Measurements from ENCODE around the gene SPAG4.

- no peak for TF ChIP-seq POLR2A (IDR thresholded peaks at IDR 0.05)
- TF ChIP-seq POLR2AphosphoS5 (IDR thresholded peaks at IDR 0.05) = peak in 2 of 3 donors; percentile 17 to 31
- TF ChIP-seq, protein P1, sequence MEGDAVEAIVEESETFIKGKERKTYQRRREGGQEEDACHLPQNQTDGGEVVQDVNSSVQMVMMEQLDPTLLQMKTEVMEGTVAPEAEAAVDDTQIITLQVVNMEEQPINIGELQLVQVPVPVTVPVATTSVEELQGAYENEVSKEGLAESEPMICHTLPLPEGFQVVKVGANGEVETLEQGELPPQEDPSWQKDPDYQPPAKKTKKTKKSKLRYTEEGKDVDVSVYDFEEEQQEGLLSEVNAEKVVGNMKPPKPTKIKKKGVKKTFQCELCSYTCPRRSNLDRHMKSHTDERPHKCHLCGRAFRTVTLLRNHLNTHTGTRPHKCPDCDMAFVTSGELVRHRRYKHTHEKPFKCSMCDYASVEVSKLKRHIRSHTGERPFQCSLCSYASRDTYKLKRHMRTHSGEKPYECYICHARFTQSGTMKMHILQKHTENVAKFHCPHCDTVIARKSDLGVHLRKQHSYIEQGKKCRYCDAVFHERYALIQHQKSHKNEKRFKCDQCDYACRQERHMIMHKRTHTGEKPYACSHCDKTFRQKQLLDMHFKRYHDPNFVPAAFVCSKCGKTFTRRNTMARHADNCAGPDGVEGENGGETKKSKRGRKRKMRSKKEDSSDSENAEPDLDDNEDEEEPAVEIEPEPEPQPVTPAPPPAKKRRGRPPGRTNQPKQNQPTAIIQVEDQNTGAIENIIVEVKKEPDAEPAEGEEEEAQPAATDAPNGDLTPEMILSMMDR (IDR thresholded peaks at IDR 0.05 in 8 of 11, conservative IDR thresholded peaks at IDR 0.05 in 3 of 11) = no peak
Observed at GRCh38 chr20:35620818-35621559, 5.4 kb downstream of the SPAG4 start.
